MM.1S (cell line): Measurements from ENCODE around the gene HSD17B4.
"Not testable (repeated sequence)": the region's sequence is repeated elsewhere in the genome, so short reads cannot be mapped to it uniquely, and the experiment has no call there.

Experiments
- DNase-seq: peaks from one replicate; pipeline ENCODE4 v3.0.0-alpha.2; 2015
- H2AFZ ChIP-seq: fragments of 300-600 bp; sonication (generic); 2 replicates; pipeline ENCODE4 v1.6.0; 2016; ENCODE audit warnings: antibody characterized with exemption, low read length
- H3F3A ChIP-seq: fragments of 300-600 bp; sonication (generic); 2 replicates; pipeline ENCODE4 v1.6.1; 2016; ENCODE audit warnings: mild to moderate bottlenecking, antibody characterized with exemption, low read length, moderate library complexity, mixed read lengths; ENCODE audit not compliant: insufficient read depth
- H3K27ac ChIP-seq: fragments of 300-600 bp; sonication (generic); 2 replicates; pipeline ENCODE4 v1.5.1; 2016; ENCODE audit warnings: mild to moderate bottlenecking, low read length
- H3K27me3 ChIP-seq: fragments of 300-600 bp; sonication (generic); replicated peaks from 2 replicates; pipeline ENCODE4 v1.6.0; 2016; ENCODE audit warnings: low read length; ENCODE audit not compliant: insufficient read depth
- H3K36me3 ChIP-seq: fragments of 300-600 bp; sonication (generic); replicated peaks from 2 replicates; pipeline ENCODE4 v1.6.1; 2016; ENCODE audit warnings: mild to moderate bottlenecking, low read length, mixed read lengths; ENCODE audit not compliant: insufficient read depth
- H3K4me1 ChIP-seq: fragments of 300-600 bp; sonication (generic); 2 replicates; pipeline ENCODE4 v1.6.1; 2016; ENCODE audit warnings: low read length, mixed read lengths
- H3K4me2 ChIP-seq: fragments of 300-600 bp; sonication (generic); 2 replicates; pipeline ENCODE4 v1.6.0; 2016; ENCODE audit warnings: low read depth, low read length
- H3K4me3 ChIP-seq: fragments of 300-600 bp; sonication (generic); 2 replicates; pipeline ENCODE4 v1.5.1; 2016; ENCODE audit warnings: low read length, mixed read lengths
- H3K79me2 ChIP-seq: fragments of 300-600 bp; sonication (generic); 2 replicates; pipeline ENCODE4 v1.6.1; 2016; ENCODE audit warnings: mixed run types, low read length, mixed read lengths
- H3K9ac ChIP-seq: fragments of 300-600 bp; sonication (generic); 2 replicates; pipeline ENCODE4 v1.6.1; 2016; ENCODE audit warnings: low read length, mixed read lengths
- H3K9me2 ChIP-seq: fragments of 300-600 bp; sonication (generic); replicated peaks from 2 replicates; pipeline ENCODE4 v1.6.1; 2016; ENCODE audit warnings: mild to moderate bottlenecking, low read length, mixed read lengths; ENCODE audit not compliant: insufficient read depth
- H3K9me3 ChIP-seq: fragments of 300-600 bp; sonication (generic); replicated peaks from 2 replicates; pipeline ENCODE4 v1.6.1; 2016; ENCODE audit warnings: mild to moderate bottlenecking, low read length, mixed read lengths; ENCODE audit not compliant: insufficient read depth
- H4K20me1 ChIP-seq: fragments of 300-600 bp; sonication (generic); 2 replicates; pipeline ENCODE4 v1.6.1; 2016; ENCODE audit warnings: mild to moderate bottlenecking, low read length, moderate library complexity, mixed read lengths; ENCODE audit not compliant: insufficient read depth
- CTCF ChIP-seq: fragments of 300-600 bp; sonication (generic); IDR thresholded peaks from 2 replicates; pipeline ENCODE4 v1.5.1; 2016; ENCODE audit warnings: antibody characterized with exemption, low read length, mixed read lengths
- EZH2 ChIP-seq: fragments of 300-600 bp; sonication (generic); optimal IDR thresholded peaks from 2 replicates; pipeline ENCODE3; 2017; ENCODE audit warnings: low read depth, mild to moderate bottlenecking, antibody characterized with exemption, low read length, mixed read lengths
- EZH2phosphoT487 ChIP-seq: fragments of 300-600 bp; sonication (generic); IDR thresholded peaks from 2 replicates; pipeline ENCODE4 v1.6.1; 2018; ENCODE audit warnings: antibody characterized with exemption, low read length

Gene HSD17B4

GRCh38 chr5:119484884-119485283, 32.6 kb downstream of the HSD17B4 start:
- no peaks in the 10 kb centered on the region for H3K4me1 ChIP-seq
- no peak overlapping the region for H3K4me2 ChIP-seq
- H3K9me2 ChIP-seq = no peaks in the 10 kb centered on the region
- no peak overlapping the region for H3K9ac ChIP-seq
- no peaks in the 10 kb centered on the region for H3K9me3 ChIP-seq
- H3K36me3 ChIP-seq = no peaks in the 10 kb centered on the region
- no peak for DNase-seq
- no peaks in the 10 kb centered on the region for H4K20me1 ChIP-seq
- TF ChIP-seq EZH2phosphoT487 (no peak), EZH2 (no peak), CTCF (no peak)
- no peak overlapping the region for H2AFZ ChIP-seq
- H3K79me2 ChIP-seq = no peaks in the 10 kb centered on the region
- no peaks in the 10 kb centered on the region for H3F3A ChIP-seq
- H3K4me3 ChIP-seq = no peak overlapping the region
- no peaks in the 10 kb centered on the region for H3K27me3 ChIP-seq
- H3K27ac ChIP-seq = no peak overlapping the region

- no peaks in the 10 kb centered on the region for H3K27me3 ChIP-seq
- 0 out of 2 replicates have a peak, but pooled peaks cover 3% of the 10 kb centered on the region for H3K36me3 ChIP-seq
- TF ChIP-seq EZH2 = no peak
- TF ChIP-seq CTCF = no peak
- TF ChIP-seq EZH2phosphoT487 = no peak
- no peaks in the 10 kb centered on the region for H3K4me1 ChIP-seq
- no peak overlapping the region for H3K4me3 ChIP-seq
- H3K4me2 ChIP-seq = no peak overlapping the region
- no peak overlapping the region for H3K9ac ChIP-seq
- H2AFZ ChIP-seq = no peak overlapping the region
- H3F3A ChIP-seq = no peaks in the 10 kb centered on the region
- H3K27ac ChIP-seq = no peak overlapping the region
- H3K9me2 ChIP-seq = no peaks in the 10 kb centered on the region
- DNase-seq = no peak
- no peaks in the 10 kb centered on the region for H3K79me2 ChIP-seq
- H4K20me1 ChIP-seq = no peaks in the 10 kb centered on the region
- H3K9me3 ChIP-seq = no peaks in the 10 kb centered on the region
Measured at GRCh38 chr5:119501671-119502179, 49.4 kb downstream of the HSD17B4 start.

GRCh38 chr5:119503939-119504338, 51.6 kb downstream of the HSD17B4 start:
- H3K27me3 ChIP-seq, H3K9me3 ChIP-seq, H3K9me2 ChIP-seq, H3K4me2 ChIP-seq, H3K27ac ChIP-seq, H3K4me1 ChIP-seq, H3K36me3 ChIP-seq, H3K9ac ChIP-seq, H3K4me3 ChIP-seq, DNase-seq, H2AFZ ChIP-seq, H3F3A ChIP-seq, H3K79me2 ChIP-seq, H4K20me1 ChIP-seq: not testable (repeated sequence)

GRCh38 chr5:119512277-119512676, 60.0 kb downstream of the HSD17B4 start:
- H3K36me3 ChIP-seq = no peaks in the 10 kb centered on the region

More at GRCh38 chr5:119512277-119512676, 60.0 kb downstream of the HSD17B4 start:
- TF ChIP-seq CTCF (no peak), EZH2phosphoT487 (no peak), EZH2 (no peak)
- H3K4me1 ChIP-seq = no peaks in the 10 kb centered on the region
- no peak overlapping the region for H3K4me2 ChIP-seq
- no peak overlapping the region for H3K4me3 ChIP-seq
- H3K9me3 ChIP-seq = no peaks in the 10 kb centered on the region
- no peaks in the 10 kb centered on the region for H3K9me2 ChIP-seq
- H3K27me3 ChIP-seq = no peaks in the 10 kb centered on the region
- no peak overlapping the region for H2AFZ ChIP-seq
- H3K79me2 ChIP-seq = no peaks in the 10 kb centered on the region
- no peaks in the 10 kb centered on the region for H4K20me1 ChIP-seq
- H3K27ac ChIP-seq = no peak overlapping the region
- H3F3A ChIP-seq = no peaks in the 10 kb centered on the region
- H3K9ac ChIP-seq = no peak overlapping the region
- DNase-seq = no peak
